Measurements from ENCODE around the gene CAPN7.

Gene CAPN7

GRCh38 chr3:15265655-15266509, 59.8 kb downstream of the CAPN7 start:
- no peak for DNase-seq (ENCODE audit: low read depth)
- TF ChIP-seq MYC (IDR thresholded peaks at IDR 0.05; ENCODE audit: low read depth, low read length) (no peak), POLR2A (IDR thresholded peaks at IDR 0.05; ENCODE audit: extremely low read depth, insufficient read length) (no peak)
- TF ChIP-seq, protein P1, sequence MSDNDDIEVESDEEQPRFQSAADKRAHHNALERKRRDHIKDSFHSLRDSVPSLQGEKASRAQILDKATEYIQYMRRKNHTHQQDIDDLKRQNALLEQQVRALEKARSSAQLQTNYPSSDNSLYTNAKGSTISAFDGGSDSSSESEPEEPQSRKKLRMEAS (IDR thresholded peaks at IDR 0.05; ENCODE audit: low read depth, low read length): no peak
- TF ChIP-seq, protein P2, sequence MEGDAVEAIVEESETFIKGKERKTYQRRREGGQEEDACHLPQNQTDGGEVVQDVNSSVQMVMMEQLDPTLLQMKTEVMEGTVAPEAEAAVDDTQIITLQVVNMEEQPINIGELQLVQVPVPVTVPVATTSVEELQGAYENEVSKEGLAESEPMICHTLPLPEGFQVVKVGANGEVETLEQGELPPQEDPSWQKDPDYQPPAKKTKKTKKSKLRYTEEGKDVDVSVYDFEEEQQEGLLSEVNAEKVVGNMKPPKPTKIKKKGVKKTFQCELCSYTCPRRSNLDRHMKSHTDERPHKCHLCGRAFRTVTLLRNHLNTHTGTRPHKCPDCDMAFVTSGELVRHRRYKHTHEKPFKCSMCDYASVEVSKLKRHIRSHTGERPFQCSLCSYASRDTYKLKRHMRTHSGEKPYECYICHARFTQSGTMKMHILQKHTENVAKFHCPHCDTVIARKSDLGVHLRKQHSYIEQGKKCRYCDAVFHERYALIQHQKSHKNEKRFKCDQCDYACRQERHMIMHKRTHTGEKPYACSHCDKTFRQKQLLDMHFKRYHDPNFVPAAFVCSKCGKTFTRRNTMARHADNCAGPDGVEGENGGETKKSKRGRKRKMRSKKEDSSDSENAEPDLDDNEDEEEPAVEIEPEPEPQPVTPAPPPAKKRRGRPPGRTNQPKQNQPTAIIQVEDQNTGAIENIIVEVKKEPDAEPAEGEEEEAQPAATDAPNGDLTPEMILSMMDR (IDR thresholded peaks at IDR 0.05; ENCODE audit: low read depth, low read length): no peak
- H3K4me3 ChIP-seq (ENCODE audit: low read depth, low read length): no peak overlapping the region

- TF ChIP-seq MYC (IDR thresholded peaks at IDR 0.05; ENCODE audit: low read depth, low read length) (no peak), POLR2A (IDR thresholded peaks at IDR 0.05; ENCODE audit: extremely low read depth, insufficient read length) (no peak)
- TF ChIP-seq, protein P1 (IDR thresholded peaks at IDR 0.05; ENCODE audit: low read depth, low read length): no peak
- TF ChIP-seq, protein P2 (IDR thresholded peaks at IDR 0.05; ENCODE audit: low read depth, low read length): no peak
- H3K4me3 ChIP-seq (ENCODE audit: low read depth, low read length): no peak overlapping the region
- no peak for DNase-seq (ENCODE audit: low read depth)
These were observed 60.7 kb downstream of the CAPN7 start for GRCh38 chr3:15266510-15267376.

DNA sequence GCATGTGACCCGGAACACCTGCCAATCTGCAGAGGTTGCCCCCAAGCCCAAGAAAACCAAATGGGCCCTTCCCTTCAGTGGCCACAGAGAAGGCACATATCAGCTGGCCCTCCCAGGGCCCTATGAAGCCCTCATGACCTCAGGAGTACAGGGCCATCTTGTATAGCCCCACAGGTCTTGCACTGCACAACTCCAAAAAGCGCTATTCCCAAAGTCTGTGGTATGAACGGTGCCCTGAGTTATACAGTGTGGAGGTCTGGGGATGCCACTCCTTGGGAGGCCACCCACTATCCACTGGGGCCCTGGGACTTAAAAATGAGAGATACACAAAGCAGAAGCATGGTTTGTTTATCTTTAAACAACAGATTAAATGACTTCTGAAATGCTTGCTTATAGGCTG, 61.5 kb downstream of the CAPN7 start:
- TF ChIP-seq MYC (IDR thresholded peaks at IDR 0.05; ENCODE audit: low read depth, low read length): no peak
- TF ChIP-seq, protein P2 (IDR thresholded peaks at IDR 0.05; ENCODE audit: low read depth, low read length): no peak
- TF ChIP-seq POLR2A (IDR thresholded peaks at IDR 0.05; ENCODE audit: extremely low read depth, insufficient read length): no peak
- TF ChIP-seq, protein P1 (IDR thresholded peaks at IDR 0.05; ENCODE audit: low read depth, low read length): no peak
- DNase-seq (ENCODE audit: low read depth): no peak
- H3K4me3 ChIP-seq (ENCODE audit: low read depth, low read length): no peak overlapping the region

GRCh38 chr3:15268033-15268631, 62.1 kb downstream of the CAPN7 start:
- DNase-seq (ENCODE audit: low read depth): peak; percentile 90
- TF ChIP-seq, protein P2 (IDR thresholded peaks at IDR 0.05; ENCODE audit: low read depth, low read length): peak; percentile 83
- TF ChIP-seq MYC (IDR thresholded peaks at IDR 0.05; ENCODE audit: low read depth, low read length): no peak
- no peak overlapping the region for H3K4me3 ChIP-seq (ENCODE audit: low read depth, low read length)

- DNase-seq (ENCODE audit: low read depth): peak; percentile 95
- TF ChIP-seq MYC (IDR thresholded peaks at IDR 0.05; ENCODE audit: low read depth, low read length): peak; percentile 59; the same call in 1 of the 2 replicates
- TF ChIP-seq, protein P2 (IDR thresholded peaks at IDR 0.05; ENCODE audit: low read depth, low read length): no peak
- TF ChIP-seq, protein P1 (IDR thresholded peaks at IDR 0.05; ENCODE audit: low read depth, low read length): peak; percentile 60
- no peak for TF ChIP-seq POLR2A (IDR thresholded peaks at IDR 0.05; ENCODE audit: extremely low read depth, insufficient read length)
These were observed 63.3 kb downstream of the CAPN7 start for GRCh38 chr3:15269091-15269989.

More at GRCh38 chr3:15269091-15269989, 63.3 kb downstream of the CAPN7 start:
- H3K4me3 ChIP-seq (ENCODE audit: low read depth, low read length): no peak overlapping the region

All from NB4 (cell line).